Esophagus squamous epithelium (tissue), 5 donors: ENCODE results near the gene USP8. TPM values are rescaled to one million over a fixed set of nuclear protein-coding genes. Genes with fewer than 3 reads are reported as not detected.
"Not testable (repeated sequence)": the region's sequence is repeated elsewhere in the genome, so short reads cannot be mapped to it uniquely, and the experiment has no call there.

Source experiments
- DNase-seq: peaks from one replicate; lab custom pipeline; 2025; lab: John Stamatoyannopoulos, UW
- H3K27ac ChIP-seq, 4 donors: fragments of 200-600 bp; sonication (generic); one replicate each; pipeline ENCODE4 v1.5.1; 2016 to 2019; ENCODE audit warnings: mild to moderate bottlenecking in 1 of 4
- H3K27me3 ChIP-seq, 4 donors: fragments of 200-600 bp; sonication (generic); 1 replicate in 3 of 4; 2 replicates in 1 of 4; pipeline versions ENCODE4 v1.5.1 to v1.6.0; 2017 to 2021; ENCODE audit warnings: antibody characterized with exemption in 1 of 4
- H3K36me3 ChIP-seq, 3 donors: fragments of 200-600 bp; sonication (generic); one replicate each; pipeline ENCODE4 v1.5.1; 2016 to 2019
- H3K4me1 ChIP-seq, 3 donors: fragments of 200-600 bp; sonication (generic); one replicate each; pipeline ENCODE4 v1.5.1; 2017 to 2019
- H3K4me3 ChIP-seq, 4 donors: fragments of 200-600 bp; sonication (generic); 1 replicate in 3 of 4; 2 replicates in 1 of 4; pipeline ENCODE4 v1.5.1; 2016 to 2019; ENCODE audit warnings: mild to moderate bottlenecking in 2 of 4, moderate library complexity in 1 of 4
- H3K9me3 ChIP-seq, 3 donors: fragments of 200-600 bp; sonication (generic); one replicate each; pipeline ENCODE4 v1.5.1; 2016 to 2019
- POLR2A ChIP-seq, 4 donors: fragments of 450-650 bp; IDR thresholded peaks; one replicate each; pipeline ENCODE4 v1.6.1; 2017; ENCODE audit warnings: antibody characterized with exemption in 4 of 4, mild to moderate bottlenecking in 4 of 4, moderate library complexity in 3 of 4
- WGBS, 2 donors: methylation state at CpG; one replicate each; pipeline ENCODE4 v1.1.5; 2018; 5-methylcytosine and 5-hydroxymethylcytosine counted together
- intact Hi-C: fragments of 100-400 bp; cut with DNase I; formaldehyde crosslinking; loops from one replicate; pipeline ENCODE4 v1.15.0; 2022
- total RNA-seq, 4 donors: library from RNA; depleted of rRNA; stranded (reverse); fragments of >200 nt; gene quantifications; one replicate each; pipeline ENCODE4 v1.1.0, GENCODE V29; 2016
- TF ChIP-seq, protein P1 (sequence below), 6 experiments: fragments of 450-650 bp in 4 of 6; fragments of 200-600 bp in 2 of 6; sonication (generic) in 2 of 6; IDR thresholded peaks; one replicate each; pipeline ENCODE4 v1.5.1; 2016 to 2019; ENCODE audit warnings: antibody characterized with exemption in 6 of 6, mild to moderate bottlenecking in 4 of 6, moderate library complexity in 4 of 6
- donor health status: DM: yes; HTN: yes; CAD: no.

Gene USP8
- total RNA-seq, 4 donors from 2014 or later = 32.3 to 48.1 (median 43.8) TPM

DNA sequence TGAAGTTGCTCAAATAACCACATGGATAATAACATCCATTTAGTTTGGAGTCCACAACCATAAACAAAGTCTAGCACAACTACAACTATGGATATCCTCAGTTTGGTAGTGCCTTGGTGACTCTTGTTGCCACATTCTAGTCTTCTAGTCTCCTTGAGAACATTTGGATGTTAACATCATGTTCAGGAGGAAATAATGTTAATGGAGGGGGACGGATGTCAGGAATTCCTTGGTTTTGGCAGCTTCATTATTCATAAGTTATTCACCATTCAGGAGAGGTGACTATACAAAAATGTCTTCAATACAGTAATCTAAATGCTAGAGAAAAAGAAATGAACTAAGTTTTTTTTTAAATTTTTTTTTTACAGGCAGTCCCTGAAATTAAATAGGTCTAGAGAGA is 42.8 kb upstream of the USP8 start:
- TF ChIP-seq, protein P1, sequence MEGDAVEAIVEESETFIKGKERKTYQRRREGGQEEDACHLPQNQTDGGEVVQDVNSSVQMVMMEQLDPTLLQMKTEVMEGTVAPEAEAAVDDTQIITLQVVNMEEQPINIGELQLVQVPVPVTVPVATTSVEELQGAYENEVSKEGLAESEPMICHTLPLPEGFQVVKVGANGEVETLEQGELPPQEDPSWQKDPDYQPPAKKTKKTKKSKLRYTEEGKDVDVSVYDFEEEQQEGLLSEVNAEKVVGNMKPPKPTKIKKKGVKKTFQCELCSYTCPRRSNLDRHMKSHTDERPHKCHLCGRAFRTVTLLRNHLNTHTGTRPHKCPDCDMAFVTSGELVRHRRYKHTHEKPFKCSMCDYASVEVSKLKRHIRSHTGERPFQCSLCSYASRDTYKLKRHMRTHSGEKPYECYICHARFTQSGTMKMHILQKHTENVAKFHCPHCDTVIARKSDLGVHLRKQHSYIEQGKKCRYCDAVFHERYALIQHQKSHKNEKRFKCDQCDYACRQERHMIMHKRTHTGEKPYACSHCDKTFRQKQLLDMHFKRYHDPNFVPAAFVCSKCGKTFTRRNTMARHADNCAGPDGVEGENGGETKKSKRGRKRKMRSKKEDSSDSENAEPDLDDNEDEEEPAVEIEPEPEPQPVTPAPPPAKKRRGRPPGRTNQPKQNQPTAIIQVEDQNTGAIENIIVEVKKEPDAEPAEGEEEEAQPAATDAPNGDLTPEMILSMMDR (IDR thresholded peaks at IDR 0.05) = no peak
- TF ChIP-seq POLR2A (IDR thresholded peaks at IDR 0.05) = no peak
- Histone ChIP-seq H3K4me3 (no peak overlapping the region), H3K27ac (no peak overlapping the region), H3K27me3 (no peaks in the 10 kb centered on the region), H3K9me3 (no peaks in the 10 kb centered on the region), H3K4me1 (no peaks in the 10 kb centered on the region), H3K36me3 (no peaks in the 10 kb centered on the region)
- 37 to 53% methylated on average over 1 of the region's 1 CpG for WGBS, 2 donors
- intact Hi-C loops = no loop called here
- no peak for DNase-seq

DNA sequence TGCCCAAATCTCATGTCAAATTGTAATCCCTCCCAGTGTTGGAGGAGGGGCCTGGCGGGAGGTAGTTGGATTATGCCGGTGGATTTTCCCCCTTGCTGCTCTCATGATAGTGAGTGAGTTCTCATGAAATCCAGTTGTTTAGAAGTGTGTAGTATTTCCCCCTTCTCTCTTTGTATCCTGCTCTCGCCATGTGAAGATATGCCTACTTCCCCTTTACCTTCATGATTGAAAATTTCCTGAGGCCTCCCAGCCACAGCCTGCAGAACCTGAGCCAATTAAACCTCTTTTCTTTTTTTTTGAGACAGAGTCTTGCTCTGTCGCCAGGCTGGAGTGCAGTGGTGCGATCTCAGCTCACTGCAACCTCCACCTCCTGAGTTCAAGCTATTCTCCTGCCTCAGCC is 41.8 kb upstream of the USP8 start:
- H3K36me3 ChIP-seq, intact Hi-C loops, H3K4me3 ChIP-seq, H3K27ac ChIP-seq, H3K9me3 ChIP-seq, H3K4me1 ChIP-seq, H3K27me3 ChIP-seq, DNase-seq: not testable (repeated sequence)
- 69 to 79% methylated on average over 5 of the region's 5 CpGs for WGBS, 2 donors

DNA sequence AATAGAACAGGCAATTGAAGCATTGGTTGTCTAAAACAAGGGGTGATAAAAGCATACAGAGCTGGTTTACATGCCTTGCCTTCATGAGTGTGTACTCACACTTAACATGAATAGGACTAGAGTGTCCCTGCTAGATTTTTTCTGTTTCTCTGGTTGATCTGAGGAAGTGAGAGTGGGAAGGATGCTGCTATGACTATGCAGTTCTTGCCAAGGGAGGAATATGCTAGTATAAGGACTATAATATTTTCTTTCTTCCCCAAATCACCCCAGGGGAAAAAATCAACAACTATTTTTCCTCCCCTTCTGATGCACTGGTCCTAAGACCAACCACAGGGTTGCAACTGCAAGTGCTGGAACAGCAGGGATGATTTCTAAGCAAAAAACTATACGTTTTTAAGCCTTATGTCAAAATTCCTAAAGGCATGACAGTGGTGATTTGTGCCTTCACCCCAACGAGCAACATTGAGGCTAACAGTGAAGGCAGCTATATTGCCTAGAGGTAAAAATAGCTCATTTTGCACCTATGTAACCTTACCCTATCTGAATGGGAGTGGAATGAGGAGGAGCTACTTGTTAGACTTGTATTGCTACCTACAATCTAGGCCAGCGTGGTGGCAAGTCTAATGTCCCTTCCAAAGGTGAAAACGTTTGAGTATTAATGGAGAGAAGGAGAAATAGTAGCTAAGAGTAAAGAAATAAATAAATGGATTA is 33.5 kb upstream of the USP8 start:
- intact Hi-C loops = no loop called here
- no peaks in the 10 kb centered on the region for H3K27me3 ChIP-seq
- peak overlapping the region in 3 of 4 donors; percentile 30 to 60 (median 48) for H3K27ac ChIP-seq
- TF ChIP-seq POLR2A (IDR thresholded peaks at IDR 0.05) = no peak
- TF ChIP-seq, protein P1 (IDR thresholded peaks at IDR 0.05) = no peak
- peaks cover 0 to 12% (median 7%) of the 10 kb centered on the region in 3 donors for H3K4me1 ChIP-seq
- H3K9me3 ChIP-seq = no peaks in the 10 kb centered on the region
- no peaks in the 10 kb centered on the region for H3K36me3 ChIP-seq
- WGBS, 2 donors = 24 to 40% methylated on average over 4 of the region's 4 CpGs
- no peak overlapping the region for H3K4me3 ChIP-seq
- DNase-seq = no peak

DNA sequence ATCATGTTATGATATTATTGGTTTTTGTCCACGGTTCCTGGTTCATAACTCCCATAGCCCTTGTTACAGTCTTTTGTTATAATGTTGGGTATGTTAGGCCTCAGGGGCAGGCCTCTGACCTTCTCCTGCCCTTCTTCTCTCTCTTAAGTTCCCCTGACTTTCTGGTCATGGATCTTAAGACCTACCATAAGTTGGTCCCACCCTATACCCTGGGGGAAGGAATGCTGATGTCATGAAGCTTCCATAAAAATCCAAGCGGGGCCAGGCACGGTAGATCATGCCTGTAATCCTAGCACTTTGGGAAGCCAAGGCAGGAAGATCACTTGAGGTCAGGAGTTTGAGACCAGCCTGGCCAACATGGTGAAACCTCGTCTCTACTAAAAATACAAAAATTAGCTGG is 32.6 kb upstream of the USP8 start:
- Histone ChIP-seq H3K27ac (peak overlapping the region in 3 of 4 donors; percentile 30 to 60 (median 48)), H3K4me1 (peaks cover 0 to 12% (median 7%) of the 10 kb centered on the region in 3 donors)
- DNase-seq, H3K9me3 ChIP-seq, H3K4me3 ChIP-seq, intact Hi-C loops, H3K27me3 ChIP-seq, H3K36me3 ChIP-seq: not testable (repeated sequence)
- 76 to 88% methylated on average over 1 to 4 of the region's 4 CpGs for WGBS, 2 donors

DNA sequence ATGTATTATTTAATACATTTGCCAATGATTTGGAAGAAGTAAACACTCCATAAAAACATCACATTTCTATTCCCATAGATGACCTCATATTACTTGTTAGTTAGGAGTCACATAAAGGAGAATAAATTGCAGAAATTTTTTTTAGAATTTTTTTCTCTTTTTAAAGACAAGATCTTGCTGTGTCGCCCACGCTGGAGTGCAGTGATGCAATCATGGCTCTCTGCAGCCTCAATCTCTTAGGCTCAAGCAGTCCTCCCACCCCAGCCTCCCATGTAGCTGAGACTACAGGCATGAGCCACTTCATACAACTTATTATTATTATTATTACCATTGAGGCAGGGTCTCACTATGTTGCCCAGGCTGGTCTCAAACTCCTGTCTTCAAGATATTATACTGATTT is 12.3 kb upstream of the USP8 start:
- no peak for TF ChIP-seq POLR2A (IDR thresholded peaks at IDR 0.05)
- TF ChIP-seq, protein P1 (IDR thresholded peaks at IDR 0.05) = no peak
- H3K9me3 ChIP-seq = no peaks in the 10 kb centered on the region
- no peaks in the 10 kb centered on the region for H3K27me3 ChIP-seq
- H3K4me1 ChIP-seq = no peaks in the 10 kb centered on the region
- H3K4me3 ChIP-seq = no peak overlapping the region
- WGBS, 2 donors = 70 to 71% methylated on average over 2 of the region's 2 CpGs
- no peaks in the 10 kb centered on the region for H3K36me3 ChIP-seq
- intact Hi-C loops = no loop called here
- H3K27ac ChIP-seq = no peak overlapping the region
- no peak for DNase-seq

DNA sequence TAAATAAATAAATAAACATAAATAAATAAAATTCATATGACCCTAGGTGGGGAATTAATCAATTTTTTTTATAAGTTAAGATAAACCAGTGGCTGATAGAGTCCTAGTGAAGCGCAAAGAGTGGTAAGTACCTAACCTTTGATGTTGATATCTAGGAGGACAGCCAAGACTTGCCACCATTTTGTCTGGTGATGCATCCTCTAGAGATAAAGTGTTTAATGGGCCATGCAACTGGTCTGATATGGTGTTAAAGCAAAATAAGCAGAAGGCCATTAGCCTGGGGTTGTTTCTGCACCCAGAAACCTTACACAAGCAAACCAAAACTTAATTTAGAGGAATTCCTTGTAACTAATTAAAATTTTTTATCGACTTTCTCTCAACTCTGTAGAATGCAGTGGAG is 9.6 kb upstream of the USP8 start:
- Histone ChIP-seq H3K4me3 (no peak overlapping the region), H3K9me3 (no peaks in the 10 kb centered on the region), H3K36me3 (no peaks in the 10 kb centered on the region), H3K27ac (no peak overlapping the region), H3K4me1 (no peaks in the 10 kb centered on the region), H3K27me3 (no peaks in the 10 kb centered on the region)
- TF ChIP-seq, protein P1 (IDR thresholded peaks at IDR 0.05) = no peak
- intact Hi-C loops = no loop called here
- DNase-seq = no peak
- 90 to 91% methylated on average over 2 of the region's 2 CpGs for WGBS, 2 donors
